ENCODE results near the gene UGT1A9. TPM values are rescaled to one million over a fixed set of nuclear protein-coding genes. Genes with fewer than 3 reads are reported as not detected.

Gene UGT1A9
- total and polyA plus RNA-seq, 2 of the 13 experiments (the other 11 are each of a cell fraction or from before 2014, with no cell fraction given): 0.07 TPM; not detected in 1

- POLR2A ChIA-PET: no interaction called here
- TF ChIP-seq ZSCAN29 (CRISPR knock-in tag; conservative IDR thresholded peaks at IDR 0.05) (no peak), NFKB2 (CRISPR knock-in tag; IDR thresholded peaks at IDR 0.05; ENCODE audit: borderline replicate concordance) (no peak), U2AF2 (IDR thresholded peaks at IDR 0.05; ENCODE audit: low read depth, low read length) (no peak), ZNF501 (CRISPR knock-in tag; IDR thresholded peaks at IDR 0.05) (no peak), FOXK1 (CRISPR knock-in tag; IDR thresholded peaks at IDR 0.05; ENCODE audit: borderline replicate concordance, low read depth) (no peak), PPARG (CRISPR knock-in tag; conservative IDR thresholded peaks at IDR 0.05) (no peak), DDIT3 (CRISPR knock-in tag; IDR thresholded peaks at IDR 0.05) (no peak), MYPOP (CRISPR knock-in tag; IDR thresholded peaks at IDR 0.05) (no peak), HHEX (CRISPR knock-in tag; IDR thresholded peaks at IDR 0.05) (no peak), ZNF800 (CRISPR knock-in tag; IDR thresholded peaks at IDR 0.05) (no peak), ARNT2 (CRISPR knock-in tag; IDR thresholded peaks at IDR 0.05; ENCODE audit: low read depth) (no peak), HNRNPLL (IDR thresholded peaks at IDR 0.05; ENCODE audit: low read depth, low read length, poor library complexity, severe bottlenecking) (no peak), ZFP36L2 (CRISPR knock-in tag; IDR thresholded peaks at IDR 0.05) (no peak), IRX3 (CRISPR knock-in tag; IDR thresholded peaks at IDR 0.05; ENCODE audit: borderline replicate concordance, low read depth) (no peak), PTBP1 (IDR thresholded peaks at IDR 0.05; ENCODE audit: low read depth, low read length, poor library complexity, severe bottlenecking) (no peak)
- ATAC-seq (no peak), DNase-seq (ENCODE audit: low spot score) (no peak), FAIRE-seq (no peak)
- Histone ChIP-seq H3K4me3 (replicated peaks in 1 of 3; ENCODE audit: insufficient read depth in 1 of 3, low read depth in 2 of 3, low read length in 3 of 3) (no peak overlapping the region), H3K79me2 (ENCODE audit: insufficient read depth, low read length) (no peaks in the 10 kb centered on the region), H4K20me1 (ENCODE audit: insufficient read depth, low read length) (no peaks in the 10 kb centered on the region), H3K27ac (ENCODE audit: extremely low read length, insufficient read depth, low read length) (no peak overlapping the region), H3K9me3 (ENCODE audit: low read length) (no peaks in the 10 kb centered on the region), H3K27me3 (ENCODE audit: control insufficient read depth in 1 of 2, insufficient read depth in 2 of 2, low read length in 2 of 2) (no peaks in the 10 kb centered on the region), H3K36me3 (replicated peaks in 1 of 2; ENCODE audit: control insufficient read depth in 1 of 2, insufficient read depth in 2 of 2, low read length in 2 of 2) (no peaks in the 10 kb centered on the region), H3K9ac (ENCODE audit: insufficient read depth, low read depth, low read length) (no peak overlapping the region), H3K4me2 (ENCODE audit: low read depth, low read length) (no peak overlapping the region), H3K4me1 (ENCODE audit: insufficient read depth, low read length) (no peaks in the 10 kb centered on the region), H2AFZ (ENCODE audit: low read length) (no peak overlapping the region)
- intact Hi-C loops (cut with micrococcal nuclease; ENCODE audit: unreplicated experiment) (no loop called here), in situ Hi-C loops (cut with HindIII; ENCODE audit: extremely low pct_ligation_motif_present, low pct_unique_long_range_greater_than_20kb) (no loop called here)
- CTCF ChIA-PET (ENCODE audit: low intra/inter-chr PET ratio, low total read pairs): no interaction called here
- BruUV-seq (replicated peaks): no TSS peak
- 45% methylated on average over 2 of the region's 2 CpGs for WGBS (ENCODE audit: low lambda C conversion rate)
Observed at GRCh38 chr2:233676046-233676445, 4.3 kb downstream of the UGT1A9 start.
